D721Med (cell line): ENCODE data around the gene IGF1R.

ENCODE experiments used
- DNase-seq: peaks from one replicate; pipeline ENCODE4 v3.0.0; 2011; ENCODE audit warnings: low spot score; ENCODE audit not compliant: insufficient read length
- FAIRE-seq: peaks from 2 replicates; lab custom pipeline; 2011; peaks lifted over from hg19 to GRCh38; lab: Jason Lieb, UNC
- TF ChIP-seq, protein P1 (sequence below): IDR thresholded peaks from 2 replicates; pipeline ENCODE4 v1.5.1; 2012; ENCODE audit warnings: mild to moderate bottlenecking, control low read depth; ENCODE audit not compliant: insufficient read depth; ENCODE audit errors: missing control alignments

The IGF1R gene

DNA sequence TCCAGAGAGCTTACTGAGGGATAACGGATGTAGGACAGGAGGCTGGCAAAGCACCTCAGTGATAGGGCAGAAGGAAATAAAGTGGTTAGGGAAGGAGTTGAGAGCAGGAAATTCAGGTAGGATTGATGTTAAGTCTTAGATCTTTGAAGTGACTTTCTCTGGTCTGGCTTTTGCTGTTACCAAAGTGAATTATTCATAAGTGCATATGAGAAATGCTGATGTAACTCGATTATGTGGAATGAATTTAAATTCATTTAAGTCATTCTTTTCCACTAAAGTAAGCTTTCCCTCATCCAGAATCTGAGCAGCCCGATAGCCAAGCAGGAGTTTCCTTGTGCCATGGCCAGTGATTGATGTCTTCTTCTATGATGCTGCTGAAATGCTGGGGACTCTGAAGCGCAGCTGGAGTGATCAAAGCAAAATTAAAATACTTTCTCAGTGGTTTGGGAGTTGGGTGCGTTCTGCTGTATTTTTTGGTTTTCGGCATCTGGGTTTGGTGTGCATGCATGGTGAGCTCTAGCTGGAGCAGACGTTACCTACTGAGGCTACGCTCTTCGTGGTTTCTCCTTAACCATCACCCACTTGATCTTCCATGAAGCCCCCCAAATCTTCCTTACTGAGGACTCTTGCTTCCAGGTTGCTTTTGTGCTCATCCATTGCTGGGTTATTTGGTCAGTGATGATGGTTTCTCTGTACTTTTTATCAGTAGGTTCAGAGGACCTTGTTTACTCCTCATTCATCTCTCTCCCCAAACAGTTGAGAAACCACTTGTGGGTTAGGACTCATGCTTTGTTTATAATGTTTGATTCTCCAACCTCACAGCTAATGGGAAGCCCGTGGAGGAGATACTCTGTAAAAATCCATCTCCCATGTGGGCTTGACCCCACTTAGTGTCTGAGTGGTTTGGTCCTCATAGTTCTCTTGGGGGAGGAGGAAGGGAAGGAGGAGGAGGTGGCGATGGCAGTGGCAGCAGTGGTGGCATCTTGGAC is 72.5 kb downstream of the IGF1R start:
- no peak for FAIRE-seq
- TF ChIP-seq, protein P1, sequence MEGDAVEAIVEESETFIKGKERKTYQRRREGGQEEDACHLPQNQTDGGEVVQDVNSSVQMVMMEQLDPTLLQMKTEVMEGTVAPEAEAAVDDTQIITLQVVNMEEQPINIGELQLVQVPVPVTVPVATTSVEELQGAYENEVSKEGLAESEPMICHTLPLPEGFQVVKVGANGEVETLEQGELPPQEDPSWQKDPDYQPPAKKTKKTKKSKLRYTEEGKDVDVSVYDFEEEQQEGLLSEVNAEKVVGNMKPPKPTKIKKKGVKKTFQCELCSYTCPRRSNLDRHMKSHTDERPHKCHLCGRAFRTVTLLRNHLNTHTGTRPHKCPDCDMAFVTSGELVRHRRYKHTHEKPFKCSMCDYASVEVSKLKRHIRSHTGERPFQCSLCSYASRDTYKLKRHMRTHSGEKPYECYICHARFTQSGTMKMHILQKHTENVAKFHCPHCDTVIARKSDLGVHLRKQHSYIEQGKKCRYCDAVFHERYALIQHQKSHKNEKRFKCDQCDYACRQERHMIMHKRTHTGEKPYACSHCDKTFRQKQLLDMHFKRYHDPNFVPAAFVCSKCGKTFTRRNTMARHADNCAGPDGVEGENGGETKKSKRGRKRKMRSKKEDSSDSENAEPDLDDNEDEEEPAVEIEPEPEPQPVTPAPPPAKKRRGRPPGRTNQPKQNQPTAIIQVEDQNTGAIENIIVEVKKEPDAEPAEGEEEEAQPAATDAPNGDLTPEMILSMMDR: no peak
- no peak for DNase-seq

GRCh38 chr15:98722209-98722608 is 73.9 kb downstream of the IGF1R start:
- TF ChIP-seq, protein P1: no peak
- DNase-seq (no peak), FAIRE-seq (no peak)

- DNase-seq: no peak
- no peak for FAIRE-seq
- TF ChIP-seq, protein P1: no peak
Measured at GRCh38 chr15:98722645-98723044, 74.3 kb downstream of the IGF1R start.

DNA sequence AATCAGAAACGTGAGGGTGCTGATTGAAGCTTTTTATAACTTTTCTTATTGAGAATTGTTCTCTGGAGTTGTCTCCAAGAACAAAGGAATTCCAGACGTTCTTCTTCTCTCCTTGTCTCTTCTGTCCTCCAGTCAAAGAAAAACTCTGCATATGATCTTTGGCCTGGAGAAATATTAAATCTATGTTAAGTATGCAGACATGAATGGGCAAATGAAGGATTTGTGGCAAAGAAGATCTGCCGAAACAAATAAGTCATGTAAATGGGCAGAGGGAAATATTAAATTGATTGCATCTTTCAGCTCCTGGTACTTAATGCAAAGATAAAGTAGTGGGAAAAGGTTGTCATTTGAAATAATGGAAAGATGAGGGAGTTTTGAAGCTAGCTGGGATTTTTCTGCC is 74.9 kb downstream of the IGF1R start:
- TF ChIP-seq, protein P1: no peak

GRCh38 chr15:98724048-98724447 is 75.7 kb downstream of the IGF1R start:
- FAIRE-seq (no peak), DNase-seq (no peak)
- TF ChIP-seq, protein P1: no peak

More for the DNA sequence above, 74.9 kb downstream of the IGF1R start:
- no peak for DNase-seq
- FAIRE-seq: no peak

DNA sequence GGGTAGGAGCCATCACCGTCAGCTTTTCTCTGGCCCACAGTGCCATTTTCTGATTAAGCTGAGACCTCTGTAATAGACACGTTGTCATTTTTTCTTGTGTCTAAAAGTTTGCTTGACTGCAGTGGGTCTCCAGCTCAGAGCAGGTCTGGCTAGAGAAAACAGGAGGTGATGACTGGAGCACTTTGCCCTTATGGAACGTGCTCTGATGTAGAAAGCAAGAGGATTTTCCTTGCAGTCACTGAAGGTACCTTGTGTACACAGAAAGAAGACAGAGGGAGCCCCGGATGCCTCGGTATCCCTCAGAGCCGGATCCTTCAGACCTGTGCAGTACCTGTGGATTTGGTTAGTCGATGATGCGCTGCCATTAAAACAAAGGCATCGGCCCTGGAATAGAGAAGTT is 76.2 kb downstream of the IGF1R start:
- TF ChIP-seq, protein P1: no peak
- FAIRE-seq: no peak

DNA sequence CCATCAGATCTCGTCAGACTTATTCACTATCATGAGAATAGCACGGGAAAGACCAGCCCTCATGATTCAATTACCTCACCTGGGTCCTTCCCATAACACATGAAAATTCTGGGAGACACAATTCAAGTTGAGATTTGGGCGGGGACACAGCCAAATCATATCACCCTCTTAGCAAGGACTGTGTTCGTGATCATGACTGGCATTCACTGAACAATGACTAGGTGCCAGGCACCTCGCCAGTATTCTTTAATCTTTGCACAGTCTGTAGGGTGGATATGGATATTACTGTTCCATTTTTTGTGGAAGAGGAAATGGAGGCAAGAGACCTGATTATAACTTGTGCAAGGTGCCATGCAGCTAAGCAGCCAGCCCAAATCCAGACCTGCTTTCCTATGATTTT is 77.5 kb downstream of the IGF1R start:
- TF ChIP-seq, protein P1: no peak
- FAIRE-seq: no peak
- no peak for DNase-seq

More for the DNA sequence above, 76.2 kb downstream of the IGF1R start:
- DNase-seq: no peak
